Astrocyte (in vitro differentiated cells and primary cell): Measurements from ENCODE around the gene HES6. TPM values are rescaled to one million over a fixed set of nuclear protein-coding genes. Genes with fewer than 3 reads are reported as not detected.

Experiments
- DNase-seq: peaks from one replicate; pipeline ENCODE4 v3.0.0-alpha.2; 2010; ENCODE audit warnings: low read depth
- FAIRE-seq: peaks from 2 replicates; lab custom pipeline; 2011; peaks lifted over from hg19 to GRCh38; lab: Jason Lieb, UNC
- H2AFZ ChIP-seq: 2 replicates; pipeline ENCODE4 v1.6.0; 2012; ENCODE audit warnings: low read depth, low read length, inconsistent platforms
- H3K27ac ChIP-seq: 2 replicates; pipeline ENCODE4 v1.5.1; 2011; ENCODE audit warnings: low read depth, low read length, inconsistent platforms
- H3K27me3 ChIP-seq: 2 replicates; pipeline ENCODE4 v1.6.0; 2011; ENCODE audit warnings: low read length, inconsistent platforms; ENCODE audit not compliant: insufficient read depth
- H3K36me3 ChIP-seq: 2 replicates; pipeline ENCODE4 v1.5.1; 2011; ENCODE audit warnings: low read length, inconsistent platforms; ENCODE audit not compliant: insufficient read depth
- H3K4me1 ChIP-seq: 2 replicates; pipeline ENCODE4 v1.5.1; 2011; ENCODE audit warnings: low read length, inconsistent platforms; ENCODE audit not compliant: insufficient read depth
- H3K4me2 ChIP-seq: 2 replicates; pipeline ENCODE4 v1.6.0; 2012; ENCODE audit warnings: low read length, inconsistent platforms
- H3K4me3 ChIP-seq: 2 replicates; pipeline ENCODE4 v1.5.1; 2011; ENCODE audit warnings: low read depth, mild to moderate bottlenecking, low read length, inconsistent platforms; ENCODE audit not compliant: insufficient read depth
- H3K79me2 ChIP-seq: 2 replicates; pipeline ENCODE4 v1.6.0; 2012; ENCODE audit warnings: mild to moderate bottlenecking, low read length, inconsistent platforms; ENCODE audit not compliant: insufficient read depth
- H3K9ac ChIP-seq: 2 replicates; pipeline ENCODE4 v1.6.0; 2012; ENCODE audit warnings: mild to moderate bottlenecking, low read length, inconsistent platforms
- H3K9me3 ChIP-seq: 2 replicates; pipeline ENCODE4 v1.5.1; 2012; ENCODE audit warnings: low read depth, mild to moderate bottlenecking, low read length, inconsistent platforms; ENCODE audit not compliant: insufficient read depth
- H4K20me1 ChIP-seq: 2 replicates; pipeline ENCODE4 v1.6.0; 2012; ENCODE audit warnings: low read length, inconsistent platforms; ENCODE audit not compliant: insufficient read depth
- H3K27ac Mint-ChIP-seq: one replicate; pipeline ENCODE4 v1.8.0; 2021; ENCODE audit warnings: mild to moderate bottlenecking, mixed read lengths; ENCODE audit not compliant: unreplicated experiment
- H3K27me3 Mint-ChIP-seq: one replicate; pipeline ENCODE4 v1.8.0; 2021; ENCODE audit warnings: low read depth, mixed read lengths; ENCODE audit not compliant: unreplicated experiment
- H3K36me3 Mint-ChIP-seq: one replicate; pipeline ENCODE4 v1.8.0; 2021; ENCODE audit warnings: low read depth, mixed read lengths; ENCODE audit not compliant: unreplicated experiment
- H3K4me1 Mint-ChIP-seq: one replicate; pipeline ENCODE4 v1.8.0; 2021; ENCODE audit warnings: low read depth, mixed read lengths; ENCODE audit not compliant: unreplicated experiment
- H3K4me3 Mint-ChIP-seq: one replicate; pipeline ENCODE4 v1.8.0; 2021; ENCODE audit warnings: mild to moderate bottlenecking, moderate library complexity, mixed read lengths; ENCODE audit not compliant: unreplicated experiment
- H3K9me3 Mint-ChIP-seq: one replicate; pipeline ENCODE4 v1.8.0; 2021; ENCODE audit warnings: mild to moderate bottlenecking, mixed read lengths; ENCODE audit not compliant: unreplicated experiment
- EZH2 ChIP-seq: IDR thresholded peaks from 2 replicates; pipeline ENCODE4 v1.6.1; 2012; ENCODE audit warnings: mild to moderate bottlenecking, low read length, inconsistent platforms; ENCODE audit not compliant: insufficient read depth
- total RNA-seq: library from RNA; stranded (reverse); gene quantifications from 2 replicates; pipeline ENCODE4 v1.2.1, GENCODE V29; 2021
- TF ChIP-seq, protein P1 (sequence below): IDR thresholded peaks from 2 replicates; pipeline ENCODE4 v1.5.1; 2011; ENCODE audit warnings: low read depth, mild to moderate bottlenecking, inconsistent platforms, low read length, moderate library complexity; ENCODE audit not compliant: insufficient read depth

The HES6 gene
- total RNA-seq, 1 donor from 2014 or later: 3.0 TPM

DNA sequence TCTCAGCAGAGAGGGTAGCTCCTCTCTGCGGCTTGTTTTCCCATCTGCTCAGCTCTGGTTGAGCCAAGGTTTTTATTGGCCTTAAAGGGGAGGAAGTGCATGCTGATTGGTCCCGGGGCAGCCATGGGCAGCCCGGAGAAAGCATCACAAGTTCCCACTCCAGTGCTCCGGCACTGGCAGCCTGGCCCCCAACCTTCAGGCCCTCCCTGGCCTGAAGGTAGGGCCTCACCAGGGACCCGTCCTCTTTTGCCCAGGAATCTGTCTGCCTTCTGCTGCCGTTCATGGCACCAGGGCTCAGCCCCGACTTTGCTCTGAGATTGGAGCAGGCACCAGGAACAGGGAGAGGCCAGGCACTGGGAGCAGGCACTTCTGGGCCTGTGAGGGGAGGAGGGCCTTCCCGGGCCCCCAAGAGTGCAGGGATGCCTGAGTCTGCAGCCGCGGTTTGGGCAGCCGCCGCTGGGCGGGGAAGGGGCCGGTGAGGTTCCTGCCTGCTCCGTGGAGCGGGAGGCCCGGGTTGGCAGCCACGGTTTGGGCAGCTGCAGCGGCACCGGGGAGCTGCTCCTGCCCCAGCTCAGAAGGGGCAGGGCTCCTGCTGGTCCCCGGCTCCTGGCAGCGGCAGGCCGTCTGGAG, 18.8 kb downstream of the HES6 start:
- Histone ChIP-seq H3K9me3 (no peaks in the 10 kb centered on the region), H3K4me1 (no peaks in the 10 kb centered on the region), H3K4me3 (no peak overlapping the region), H4K20me1 (no peaks in the 10 kb centered on the region), H2AFZ (no peak overlapping the region), H3K9ac (no peak overlapping the region), H3K4me2 (no peak overlapping the region), H3K27ac (no peak overlapping the region), H3K36me3 (peaks cover 2% of the 10 kb centered on the region), H3K79me2 (no peaks in the 10 kb centered on the region), H3K27me3 (no peaks in the 10 kb centered on the region)
- H3K36me3 Mint-ChIP-seq: no peaks in the 10 kb centered on the region
- no peak for FAIRE-seq
- TF ChIP-seq, protein P1, sequence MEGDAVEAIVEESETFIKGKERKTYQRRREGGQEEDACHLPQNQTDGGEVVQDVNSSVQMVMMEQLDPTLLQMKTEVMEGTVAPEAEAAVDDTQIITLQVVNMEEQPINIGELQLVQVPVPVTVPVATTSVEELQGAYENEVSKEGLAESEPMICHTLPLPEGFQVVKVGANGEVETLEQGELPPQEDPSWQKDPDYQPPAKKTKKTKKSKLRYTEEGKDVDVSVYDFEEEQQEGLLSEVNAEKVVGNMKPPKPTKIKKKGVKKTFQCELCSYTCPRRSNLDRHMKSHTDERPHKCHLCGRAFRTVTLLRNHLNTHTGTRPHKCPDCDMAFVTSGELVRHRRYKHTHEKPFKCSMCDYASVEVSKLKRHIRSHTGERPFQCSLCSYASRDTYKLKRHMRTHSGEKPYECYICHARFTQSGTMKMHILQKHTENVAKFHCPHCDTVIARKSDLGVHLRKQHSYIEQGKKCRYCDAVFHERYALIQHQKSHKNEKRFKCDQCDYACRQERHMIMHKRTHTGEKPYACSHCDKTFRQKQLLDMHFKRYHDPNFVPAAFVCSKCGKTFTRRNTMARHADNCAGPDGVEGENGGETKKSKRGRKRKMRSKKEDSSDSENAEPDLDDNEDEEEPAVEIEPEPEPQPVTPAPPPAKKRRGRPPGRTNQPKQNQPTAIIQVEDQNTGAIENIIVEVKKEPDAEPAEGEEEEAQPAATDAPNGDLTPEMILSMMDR: no peak
- no peak for TF ChIP-seq EZH2
- peak; percentile 18 for DNase-seq
- H3K9me3 Mint-ChIP-seq: no peaks in the 10 kb centered on the region
- H3K4me3 Mint-ChIP-seq: no peak overlapping the region
- H3K27ac Mint-ChIP-seq: no peak overlapping the region
- peaks cover 9% of the 10 kb centered on the region for H3K27me3 Mint-ChIP-seq
- no peaks in the 10 kb centered on the region for H3K4me1 Mint-ChIP-seq

DNA sequence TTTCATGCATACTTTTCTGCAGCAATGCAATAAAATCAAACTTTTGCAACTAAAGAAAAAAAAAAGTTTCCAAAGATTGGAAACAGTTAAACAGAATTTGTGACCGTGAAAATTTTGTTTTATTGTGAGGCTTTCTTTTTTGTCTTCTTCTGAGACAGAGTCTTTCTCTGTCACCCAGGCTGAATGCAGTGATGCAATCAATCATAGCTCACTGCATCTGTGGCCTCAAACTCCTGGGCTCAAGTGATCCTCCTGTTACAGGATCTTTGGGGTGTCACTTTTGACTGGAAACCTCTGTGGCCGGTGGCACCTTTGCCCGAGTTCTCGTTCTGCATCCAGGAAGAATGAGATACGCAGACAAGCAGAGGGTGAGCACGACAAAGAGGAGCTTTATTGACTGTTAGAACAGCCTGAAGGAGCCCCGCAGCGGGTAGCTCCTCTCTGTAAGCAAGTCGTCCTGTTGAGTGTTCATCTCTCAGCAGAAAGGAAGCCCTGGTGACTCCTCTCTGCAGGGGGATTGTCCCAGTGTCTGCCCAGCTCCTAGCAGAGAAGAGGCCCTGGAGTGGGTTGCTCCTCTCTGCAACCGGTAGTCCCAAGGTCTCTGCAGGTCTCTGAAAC, 19.5 kb downstream of the HES6 start:
- H3K9me3 ChIP-seq: no peaks in the 10 kb centered on the region
- DNase-seq: no peak
- no peaks in the 10 kb centered on the region for H3K4me1 Mint-ChIP-seq
- H3K36me3 ChIP-seq: peaks cover 2% of the 10 kb centered on the region
- no peak overlapping the region for H3K4me2 ChIP-seq
- no peak overlapping the region for H3K27ac Mint-ChIP-seq
- H3K27me3 ChIP-seq: no peaks in the 10 kb centered on the region
- peaks cover 3% of the 10 kb centered on the region for H3K27me3 Mint-ChIP-seq
- no peak for FAIRE-seq
- no peaks in the 10 kb centered on the region for H3K4me1 ChIP-seq
- no peak for TF ChIP-seq EZH2
- TF ChIP-seq, protein P1: no peak
- no peak overlapping the region for H3K27ac ChIP-seq
- H3K4me3 Mint-ChIP-seq: no peak overlapping the region
- H2AFZ ChIP-seq: no peak overlapping the region
- H3K9ac ChIP-seq: no peak overlapping the region
- no peaks in the 10 kb centered on the region for H3K9me3 Mint-ChIP-seq
- no peak overlapping the region for H3K4me3 ChIP-seq
- H3K36me3 Mint-ChIP-seq: no peaks in the 10 kb centered on the region
- H4K20me1 ChIP-seq: no peaks in the 10 kb centered on the region
- no peaks in the 10 kb centered on the region for H3K79me2 ChIP-seq

DNA sequence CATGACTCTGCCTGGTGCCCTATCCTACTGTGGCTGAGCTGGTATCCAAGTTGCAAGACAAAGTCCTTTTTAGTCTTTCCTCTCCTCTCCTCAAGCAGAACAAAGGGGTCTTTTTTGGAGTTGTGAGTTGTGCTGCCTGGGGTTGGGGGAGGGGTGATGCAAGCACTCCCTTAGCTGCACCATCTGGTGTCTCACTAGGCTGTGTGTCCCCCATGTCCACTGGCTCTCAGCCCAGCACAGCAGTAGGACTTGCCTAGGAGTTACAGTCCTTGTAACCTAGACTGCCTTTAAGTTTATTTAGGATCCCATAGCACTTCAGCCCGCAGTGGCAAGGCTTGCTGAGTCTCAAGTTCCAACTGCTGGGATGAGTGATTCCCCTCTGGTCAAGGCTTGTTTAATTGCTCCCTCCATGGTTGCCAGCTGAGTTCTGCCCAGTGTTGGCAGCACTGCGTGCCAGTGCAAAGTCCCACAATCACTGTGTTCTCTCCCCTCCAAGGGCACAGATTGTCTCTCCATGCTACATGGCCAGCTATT, 23.1 kb downstream of the HES6 start:
- no peak overlapping the region for H3K27ac ChIP-seq
- no peak overlapping the region for H3K27ac Mint-ChIP-seq
- H3K9me3 Mint-ChIP-seq: no peaks in the 10 kb centered on the region

More for the DNA sequence above, 23.1 kb downstream of the HES6 start:
- Histone ChIP-seq H3K4me3 (no peak overlapping the region), H3K27me3 (peaks cover 3% of the 10 kb centered on the region), H3K9me3 (no peaks in the 10 kb centered on the region), H3K9ac (no peak overlapping the region), H4K20me1 (no peaks in the 10 kb centered on the region), H3K79me2 (no peaks in the 10 kb centered on the region), H3K36me3 (no peaks in the 10 kb centered on the region), H3K4me1 (no peaks in the 10 kb centered on the region), H3K4me2 (no peak overlapping the region), H2AFZ (no peak overlapping the region)
- no peak for TF ChIP-seq EZH2
- TF ChIP-seq, protein P1: no peak
- FAIRE-seq: no peak
- H3K36me3 Mint-ChIP-seq: no peaks in the 10 kb centered on the region
- no peak overlapping the region for H3K4me3 Mint-ChIP-seq
- DNase-seq: no peak
- H3K4me1 Mint-ChIP-seq: no peaks in the 10 kb centered on the region
- peaks cover 2% of the 10 kb centered on the region for H3K27me3 Mint-ChIP-seq
